K562 (cell line): ENCODE data around the gene SLC2A9. TPM values are rescaled to one million over a fixed set of nuclear protein-coding genes. Genes with fewer than 3 reads are reported as not detected.

Experiments
- ATAC-seq: fragments of 200-7000 bp; cut with Tn5 transposase; 3 replicates; pipeline ENCODE4 v1.9.1; 2020; ENCODE audit warnings: moderate library complexity
- BruUV-seq: library from RNA; stranded (reverse); fragments of 400-500 nt; replicated peaks from 2 replicates; lab custom pipeline; 2021; lab: Mats Ljungman, UMichigan
- CTCF ChIA-PET: fragments of 300-600 bp; formaldehyde crosslinking; extraction: SDS; loops from one replicate; lab custom pipeline; 2021; ENCODE audit warnings: low intra/inter-chr PET ratio; lab: Yijun Ruan, JAX
- POLR2A ChIA-PET: fragments of 300-600, 350-650 bp; sonication (Branson Sonifier 250); formaldehyde crosslinking; extraction: SDS; loops from one replicate; lab custom pipeline; 2021; ENCODE audit warnings: antibody characterized with exemption, inconsistent platforms; lab: Yijun Ruan, JAX
- DNase-seq, 4 experiments: peaks; one replicate each; pipeline versions ENCODE4 v3.0.0 to v3.0.0-alpha.2; 2011 to 2018; ENCODE audit warnings: low spot score in 3 of 4, mixed read lengths in 3 of 4; ENCODE audit errors: extremely low read depth in 1 of 4
- FAIRE-seq: peaks from 2 replicates; lab custom pipeline; 2011; peaks lifted over from hg19 to GRCh38; lab: Jason Lieb, UNC
- H2AFZ ChIP-seq: 2 replicates; pipeline ENCODE4 v1.6.0; 2011; ENCODE audit warnings: low read depth, low read length, control low read depth, inconsistent platforms
- H3K27ac ChIP-seq: fragments of 200-600 bp; 3 replicates; pipeline ENCODE4 v1.8.0; 2011; ENCODE audit warnings: low read depth, mild to moderate bottlenecking, control low read depth, inconsistent platforms, low read length, moderate library complexity, mixed read lengths; ENCODE audit errors: extremely low read depth
- H3K27me3 ChIP-seq, 2 experiments: fragments of 300-600 bp in 1 of 2; 2 replicates in 1 of 2; 3 replicates in 1 of 2; pipeline versions ENCODE4 v1.6.0 to v1.8.0; 2011; ENCODE audit warnings: inconsistent platforms in 2 of 2, low read length in 2 of 2, mild to moderate bottlenecking in 1 of 2, mixed read lengths in 1 of 2, moderate library complexity in 1 of 2; ENCODE audit not compliant: control insufficient read depth in 2 of 2, insufficient read depth in 2 of 2
- H3K36me3 ChIP-seq: fragments of 300-600 bp; 3 replicates; pipeline ENCODE4 v1.8.0; 2011; ENCODE audit warnings: mild to moderate bottlenecking, low read length, inconsistent platforms; ENCODE audit not compliant: control insufficient read depth, insufficient read depth
- H3K4me1 ChIP-seq, 2 experiments: fragments of 200-600 bp in 1 of 2; replicated peaks in 1 of 2; 2 replicates in 1 of 2; 3 replicates in 1 of 2; pipeline versions ENCODE4 v1.5.1 to v1.8.0; 2011; ENCODE audit warnings: inconsistent platforms in 2 of 2, low read length in 2 of 2, mild to moderate bottlenecking in 1 of 2, mixed read lengths in 1 of 2, moderate library complexity in 1 of 2; ENCODE audit not compliant: control insufficient read depth in 2 of 2, insufficient read depth in 2 of 2
- H3K4me2 ChIP-seq: 2 replicates; pipeline ENCODE4 v1.6.1; 2011; ENCODE audit warnings: low read length, control low read depth, inconsistent platforms, mixed read lengths; ENCODE audit not compliant: insufficient read depth
- H3K4me3 ChIP-seq: fragments of 200-600 bp; sonication (generic), shearing (Covaris generic); 2 replicates; pipeline ENCODE4 v1.5.1; 2016; ENCODE audit warnings: control low read depth, inconsistent platforms
- H3K79me2 ChIP-seq: fragments of 200-600 bp; 3 replicates; pipeline ENCODE4 v1.8.0; 2011; ENCODE audit warnings: low read length, inconsistent platforms; ENCODE audit not compliant: control insufficient read depth, insufficient read depth
- H3K9ac ChIP-seq, 2 experiments: 2 replicates each; pipeline versions ENCODE4 v1.6.0 to v1.6.1; 2011; ENCODE audit warnings: low read depth in 2 of 2, low read length in 2 of 2, control low read depth in 1 of 2, inconsistent platforms in 1 of 2, mild to moderate bottlenecking in 1 of 2, mixed read lengths in 1 of 2; ENCODE audit not compliant: insufficient read depth in 1 of 2
- H3K9me1 ChIP-seq: one replicate; pipeline ENCODE4 v1.6.0; 2011; ENCODE audit warnings: inconsistent platforms, mild to moderate bottlenecking, low read length, moderate library complexity; ENCODE audit not compliant: control insufficient read depth, insufficient read depth
- H3K9me3 ChIP-seq: replicated peaks from 2 replicates; pipeline ENCODE4 v1.5.1; 2011; ENCODE audit warnings: low read depth, low read length, inconsistent platforms; ENCODE audit not compliant: control insufficient read depth, insufficient read depth
- H4K20me1 ChIP-seq: replicated peaks from 2 replicates; pipeline ENCODE4 v1.6.1; 2011; ENCODE audit warnings: low read length, inconsistent platforms, mixed read lengths; ENCODE audit not compliant: control insufficient read depth, insufficient read depth
- CXXC5 ChIP-seq: fragments of 250-450 bp; sonication (Bioruptor Pico); IDR thresholded peaks from 2 replicates; pipeline ENCODE4 v1.8.0; 2022; ENCODE audit warnings: inconsistent platforms, mild to moderate bottlenecking, moderate library complexity
- E2F4 ChIP-seq: sonication (generic); formaldehyde crosslinking; IDR thresholded peaks from 2 replicates; pipeline ENCODE4 v1.8.0; 2022; ENCODE audit warnings: mild to moderate bottlenecking, low read depth, missing genetic modification reagents
- GTF2F1 ChIP-seq: IDR thresholded peaks from 2 replicates; pipeline ENCODE4 v1.6.1; 2011; ENCODE audit warnings: low read depth, low read length, improper control_type of control experiment
- HMGN3 ChIP-seq: IDR thresholded peaks from 2 replicates; pipeline ENCODE4 v1.6.1; 2011; ENCODE audit warnings: borderline replicate concordance, low read depth, mild to moderate bottlenecking, mixed read lengths, low read length; ENCODE audit not compliant: insufficient read length; ENCODE audit errors: extremely low read depth
- JUND ChIP-seq, 2 experiments: IDR thresholded peaks; 2 replicates in 1 of 2; 3 replicates in 1 of 2; pipeline ENCODE4 v1.6.1; 2011; ENCODE audit warnings: borderline replicate concordance in 2 of 2, low read depth in 2 of 2, low read length in 2 of 2, improper control_type of control experiment in 1 of 2, missing biosample characterization in 1 of 2, missing genetic modification characterization in 1 of 2, missing genetic modification reagents in 1 of 2
- MECOM ChIP-seq: fragments of 250-450 bp; sonication (Bioruptor Pico); IDR thresholded peaks from 2 replicates; pipeline ENCODE4 v1.8.0; 2022; ENCODE audit warnings: inconsistent platforms
- PHTF2 ChIP-seq: fragments of 250-450 bp; sonication (Bioruptor Pico); IDR thresholded peaks from 2 replicates; pipeline ENCODE4 v1.5.0; 2021; ENCODE audit warnings: mild to moderate bottlenecking
- PPARD ChIP-seq: fragments of 250-450 bp; sonication (Bioruptor Pico); IDR thresholded peaks from 2 replicates; pipeline ENCODE4 v1.8.0; 2022; ENCODE audit warnings: inconsistent platforms, mild to moderate bottlenecking, moderate library complexity
- SRF ChIP-seq, 2 experiments: fragments of 250-450, 450-650 bp in 1 of 2; sonication (Bioruptor Pico) in 1 of 2; sonication (generic) in 1 of 2; formaldehyde crosslinking; IDR thresholded peaks; 2 replicates each; pipeline versions ENCODE4 v1.5.0 to v1.5.1; 2020 to 2022; ENCODE audit warnings: mild to moderate bottlenecking in 1 of 2, missing genetic modification reagents in 1 of 2
- ZBTB17 ChIP-seq: fragments of 450-650 bp; formaldehyde crosslinking; IDR thresholded peaks from 2 replicates; pipeline ENCODE4 v1.4.0; 2020; ENCODE audit warnings: mild to moderate bottlenecking
- ZKSCAN1 ChIP-seq: fragments of 150-350 bp; IDR thresholded peaks from 2 replicates; pipeline ENCODE4 v1.6.1; 2016; ENCODE audit warnings: low read depth, low read length
- ZNF174 ChIP-seq: fragments of 250-450 bp; sonication (Bioruptor Pico); IDR thresholded peaks from 2 replicates; pipeline ENCODE4 v1.4.0; 2020; ENCODE audit warnings: mild to moderate bottlenecking
- ZNF184 ChIP-seq: sonication (generic); formaldehyde crosslinking; IDR thresholded peaks from 2 replicates; pipeline ENCODE4 v1.5.0; 2020; ENCODE audit warnings: missing genetic modification reagents
- ZNF589 ChIP-seq: fragments of 200-800 bp; sonication (Bioruptor generic); IDR thresholded peaks from 2 replicates; pipeline ENCODE4 v1.6.1; 2016; ENCODE audit warnings: low read depth, missing genetic modification characterization, missing compliant biosample characterization
- WGBS: fragments of 100-300 bp; shearing (Covaris generic); methylation state at CpG from one replicate; pipeline ENCODE4 v1.1.6; 2016; ENCODE audit warnings: low coverage, mixed read lengths; ENCODE audit not compliant: insufficient coverage; ENCODE audit errors: missing lambda C conversion rate; 5-methylcytosine and 5-hydroxymethylcytosine counted together
- in situ Hi-C: fragments of 300-500 bp; cut with MboI; formaldehyde crosslinking; loops from 4 replicates; pipeline ENCODE4 v1.15.0; 2018; ENCODE audit warnings: inconsistent platforms, mixed read lengths
- intact Hi-C: fragments of 100-400 bp; cut with micrococcal nuclease; formaldehyde crosslinking; loops from 2 replicates; pipeline ENCODE4 v1.14.2; 2022
- polyA plus RNA-seq, 8 experiments: library from polyadenylated mRNA; depleted of rRNA in 4 of 8; stranded (reverse) in 5 of 8; unstranded in 3 of 8; fragments of >200 nt; fragmentation: Nextera tagmentation in 2 of 8; fragmentation: Illumina TruSeq in 1 of 8; extraction: Ambion mirVana in 2 of 8; extraction: Trizol in 1 of 8; gene quantifications; 2 replicates each; pipeline versions ENCODE4 v1.2.1 to v1.2.3, GENCODE V29; 2011 to 2014; ENCODE audit warnings: inconsistent platforms in 1 of 8, missing spikeins in 1 of 8
- total RNA-seq, 7 experiments: library from RNA; depleted of rRNA in 6 of 7; stranded (reverse); fragments of >200 nt in 6 of 7; fragmentation: Illumina TruSeq in 2 of 7; extraction: Trizol in 2 of 7; gene quantifications; 2 replicates each; pipeline versions ENCODE4 v1.2.1 to v1.2.3, GENCODE V29; 2011 to 2021; ENCODE audit warnings: low replicate concordance in 1 of 7

The SLC2A9 gene
- total and polyA plus RNA-seq, 9 of the 15 experiments (the other 6 are each of a cell fraction or from before 2014, with no cell fraction given) = 0.15 to 1.9 (median 0.76) TPM

- TF ChIP-seq GTF2F1 (no peak), ZBTB17 (CRISPR knock-in tag) (no peak), ZNF589 (CRISPR knock-in tag) (no peak), MECOM (no peak), ZKSCAN1 (no peak), HMGN3 (no peak), PPARD (CRISPR knock-in tag) (no peak)
- Histone ChIP-seq H2AFZ (no peak overlapping the region), H3K4me3 (no peak overlapping the region), H3K27me3 (peaks cover 2 to 42% of the 10 kb centered on the region in 2 experiments; a peak in 4 of 5 replicates), H3K9ac (no peak overlapping the region), H3K9me1 (peaks cover 2% of the 10 kb centered on the region), H4K20me1 (0 out of 2 replicates have a peak, but pooled peaks cover 3% of the 10 kb centered on the region), H3K27ac (no peak overlapping the region), H3K4me2 (no peak overlapping the region), H3K9me3 (no peaks in the 10 kb centered on the region), H3K4me1 (peaks cover 0 to 6% of the 10 kb centered on the region in 2 experiments; a peak in 2 of 5 replicates), H3K36me3 (no peaks in the 10 kb centered on the region), H3K79me2 (no peaks in the 10 kb centered on the region)
- no peak for FAIRE-seq
- no peak for DNase-seq
- in situ Hi-C loops = no loop called here
- 8% methylated on average over 5 of the region's 5 CpGs for WGBS
- BruUV-seq = no TSS peak
- ChIA-PET POLR2A (no interaction called here), CTCF (no interaction called here)
- intact Hi-C loops = no loop called here
- ATAC-seq = no peak
These were observed 82.4 kb downstream of the SLC2A9 start for GRCh38 chr4:9938933-9939332.

- Histone ChIP-seq H3K9me1 (no peaks in the 10 kb centered on the region), H2AFZ (no peak overlapping the region), H3K27me3 (peaks cover 0 to 33% of the 10 kb centered on the region in 2 experiments; a peak in 3 of 5 replicates), H3K4me3 (no peak overlapping the region), H3K79me2 (no peaks in the 10 kb centered on the region), H3K9ac (no peak overlapping the region), H3K4me1 (peaks cover 0 to 6% of the 10 kb centered on the region in 2 experiments; a peak in 2 of 5 replicates), H4K20me1 (0 out of 2 replicates have a peak, but pooled peaks cover 3% of the 10 kb centered on the region), H3K36me3 (no peaks in the 10 kb centered on the region), H3K4me2 (no peak overlapping the region), H3K27ac (no peak overlapping the region), H3K9me3 (no peaks in the 10 kb centered on the region)
- CTCF ChIA-PET = no interaction called here
- FAIRE-seq = no peak
- WGBS = 2% methylated on average over 6 of the region's 6 CpGs
- intact Hi-C loops (no loop called here), in situ Hi-C loops (no loop called here)
- DNase-seq = no peak
- no TSS peak for BruUV-seq
- POLR2A ChIA-PET = no interaction called here
- no peak for ATAC-seq
- TF ChIP-seq PHTF2 (no peak), E2F4 (CRISPR knock-in tag) (no peak), JUND (IDR thresholded peaks at IDR 0.05; ENCODE audit: borderline replicate concordance, low read depth, low read length) (no peak), JUND (tag; IDR thresholded peaks at IDR 0.05; ENCODE audit: borderline replicate concordance, low read depth, low read length) (no peak), CXXC5 (CRISPR knock-in tag) (no peak), ZNF174 (CRISPR knock-in tag) (no peak), ZNF184 (CRISPR knock-in tag) (no peak), SRF (CRISPR knock-in tag; IDR thresholded peaks at IDR 0.05) (no peak)
These were observed 84.2 kb downstream of the SLC2A9 start for GRCh38 chr4:9937078-9937477.
